CD4-positive, alpha-beta memory T cell (primary cell): ENCODE measurements around the gene WDR59. TPM values are rescaled to one million over a fixed set of nuclear protein-coding genes. Genes with fewer than 3 reads are reported as not detected.

Experiments used
- CTCF ChIA-PET: fragments of 350-600 bp; sonication (Branson Sonifier 250); formaldehyde crosslinking; loops from one replicate; lab custom pipeline; 2021; ENCODE audit warnings: inconsistent platforms; ENCODE audit not compliant: partially characterized antibody; lab: Charles Lee
- POLR2A ChIA-PET: fragments of 350-600 bp; sonication (Branson Sonifier 250); formaldehyde crosslinking; loops from one replicate; lab custom pipeline; 2021; ENCODE audit not compliant: partially characterized antibody; lab: Charles Lee
- DNase-seq, 5 donors: peaks; one replicate each; pipeline versions ENCODE4 v3.0.0 to v3.0.0-alpha.2; 2020 to 2022; ENCODE audit warnings: mixed read lengths in 1 of 5
- H3K27ac ChIP-seq: one replicate; pipeline ENCODE4 v1.7.0; 2013; ENCODE audit warnings: low read depth, low read length
- H3K27me3 ChIP-seq: 2 replicates; pipeline ENCODE4 v1.7.0; 2013; ENCODE audit warnings: mild to moderate bottlenecking, low read length, moderate library complexity; ENCODE audit not compliant: insufficient read depth
- H3K36me3 ChIP-seq: 2 replicates; pipeline ENCODE4 v1.7.0; 2013; ENCODE audit warnings: mild to moderate bottlenecking, low read length, moderate library complexity; ENCODE audit not compliant: insufficient read depth
- H3K4me1 ChIP-seq: 2 replicates; pipeline ENCODE4 v1.7.0; 2013; ENCODE audit warnings: mild to moderate bottlenecking, low read length, moderate library complexity; ENCODE audit not compliant: insufficient read depth
- H3K4me3 ChIP-seq, 2 donors: one replicate each; pipeline ENCODE4 v1.7.0; 2013; ENCODE audit warnings: low read length in 2 of 2, mild to moderate bottlenecking in 1 of 2
- H3K9me3 ChIP-seq, 2 donors: one replicate each; pipeline ENCODE4 v1.7.0; 2013; ENCODE audit warnings: low read length in 2 of 2, control low read depth in 1 of 2; ENCODE audit not compliant: control insufficient read depth in 1 of 2
- H3K27ac Mint-ChIP-seq, 7 donors: one replicate each; pipeline ENCODE4 v1.8.0; 2020 to 2021; ENCODE audit warnings: mixed read lengths in 7 of 7, mild to moderate bottlenecking in 6 of 7, inconsistent platforms in 3 of 7, moderate library complexity in 3 of 7
- H3K27me3 Mint-ChIP-seq, 2 donors: one replicate each; pipeline ENCODE4 v1.8.0; 2020 to 2021; ENCODE audit warnings: mixed read lengths in 2 of 2
- H3K36me3 Mint-ChIP-seq, 2 donors: one replicate each; pipeline ENCODE4 v1.8.0; 2020 to 2021; ENCODE audit warnings: mixed read lengths in 2 of 2, inconsistent platforms in 1 of 2, mild to moderate bottlenecking in 1 of 2
- H3K4me1 Mint-ChIP-seq, 4 donors: one replicate each; pipeline ENCODE4 v1.8.0; 2020 to 2021; ENCODE audit warnings: mixed read lengths in 4 of 4, mild to moderate bottlenecking in 1 of 4
- H3K4me3 Mint-ChIP-seq, 8 donors: one replicate each; pipeline ENCODE4 v1.8.0; 2020 to 2021; ENCODE audit warnings: mixed read lengths in 8 of 8, mild to moderate bottlenecking in 7 of 8, moderate library complexity in 6 of 8, inconsistent platforms in 3 of 8
- H3K9me3 Mint-ChIP-seq, 8 donors: one replicate each; pipeline ENCODE4 v1.8.0; 2020 to 2021; ENCODE audit warnings: mixed read lengths in 8 of 8, mild to moderate bottlenecking in 5 of 8, inconsistent platforms in 3 of 8, moderate library complexity in 1 of 8
- intact Hi-C: fragments of 100-400 bp; cut with micrococcal nuclease; formaldehyde crosslinking; loops from one replicate; pipeline ENCODE4 v1.15.1; 2023
- polyA plus RNA-seq, 2 donors: library from polyadenylated mRNA; unstranded; fragments of 300-500 nt; fragmentation: Illumina TruSeq; gene quantifications; one replicate each; pipeline ENCODE4 v1.2.3, GENCODE V29; 2021
- total RNA-seq, 2 experiments: library from RNA; stranded (reverse); gene quantifications; one replicate each; pipeline ENCODE4 v1.2.3, GENCODE V29; 2021

WDR59 gene
- total and polyA plus RNA-seq, 4 experiments from 2014 or later, result 11.0 to 127 (median 68.2) TPM

- peaks cover 29% of the 10 kb centered on the region for H3K36me3 ChIP-seq
- intact Hi-C loops, result no loop called here
- Mint-ChIP-seq H3K4me1 (peaks cover 8 to 26% (median 17%) of the 10 kb centered on the region in 4 donors), H3K27ac (peak overlapping the region in 4 of 7 donors; percentile 55 to 81 (median 60)), H3K9me3 (peaks cover 0 to 5% (median 0%) of the 10 kb centered on the region in 8 donors), H3K4me3 (no peak overlapping the region), H3K27me3 (no peaks in the 10 kb centered on the region), H3K36me3 (peaks cover 74 to 84% of the 10 kb centered on the region in 2 donors)
- DNase-seq, result no peak
- H3K27ac ChIP-seq, result no peak overlapping the region
- H3K27me3 ChIP-seq, result no peaks in the 10 kb centered on the region
- ChIA-PET POLR2A (no interaction called here), CTCF (interaction anchor here (0.9 to 1.4 kb wide), 2 partner anchors 30 to 35 kb away, joined by 3 to 7 read pairs; no protein-coding TSS in a partner anchor)
- H3K4me3 ChIP-seq, result no peak overlapping the region
- H3K9me3 ChIP-seq, result no peaks in the 10 kb centered on the region
- H3K4me1 ChIP-seq, result peaks cover 12% of the 10 kb centered on the region
Observed at GRCh38 chr16:74892574-74893461, 92.1 kb downstream of the WDR59 start.

GRCh38 chr16:74888888-74889287 lies 96.0 kb downstream of the WDR59 start:
- Histone ChIP-seq H3K27ac (peak overlapping the region; percentile 58), H3K9me3 (no peaks in the 10 kb centered on the region), H3K36me3 (peaks cover 52% of the 10 kb centered on the region), H3K4me1 (peaks cover 19% of the 10 kb centered on the region), H3K27me3 (no peaks in the 10 kb centered on the region), H3K4me3 (no peak overlapping the region)
- intact Hi-C loops, result no loop called here
- peaks cover 67 to 86% of the 10 kb centered on the region in 2 donors for H3K36me3 Mint-ChIP-seq
- ChIA-PET POLR2A (interaction anchor here (1.2 to 2.5 kb wide), 2 partner anchors 14 to 96 kb away, joined by 4 to 8 read pairs; partner anchors contain the start of gene WDR59), CTCF (interaction anchor here (1.2 to 2.4 kb wide), 3 partner anchors 26 to 222 kb away, joined by 3 to 7 read pairs (median 3); no protein-coding TSS in a partner anchor)
- H3K27me3 Mint-ChIP-seq, result no peaks in the 10 kb centered on the region
- peak; percentile 8 to 44 (median 22) for DNase-seq
- H3K4me3 Mint-ChIP-seq, result peak overlapping the region in 7 of 8 donors; percentile 35 to 80 (median 71)
- peak overlapping the region; percentile 85 to 96 (median 95) for H3K27ac Mint-ChIP-seq
- peaks cover 0 to 5% (median 0%) of the 10 kb centered on the region in 8 donors for H3K9me3 Mint-ChIP-seq
- peaks cover 12 to 35% (median 20%) of the 10 kb centered on the region in 4 donors for H3K4me1 Mint-ChIP-seq

GRCh38 chr16:74888232-74888862 lies 96.6 kb downstream of the WDR59 start:
- DNase-seq, result peak; percentile 47 to 65 (median 60)
- ChIA-PET CTCF (interaction anchor here (1.2 to 2.4 kb wide), 2 partner anchors 26 to 223 kb away, joined by 3 to 7 read pairs; no protein-coding TSS in a partner anchor), POLR2A (interaction anchor here (1.2 to 2.5 kb wide), 2 partner anchors 14 to 97 kb away, joined by 4 to 8 read pairs; partner anchors contain the start of gene WDR59)
- intact Hi-C loops, result no loop called here
- peaks cover 67 to 86% of the 10 kb centered on the region in 2 donors for H3K36me3 Mint-ChIP-seq
- Histone ChIP-seq H3K27me3 (no peaks in the 10 kb centered on the region), H3K4me3 (no peak overlapping the region), H3K9me3 (no peaks in the 10 kb centered on the region), H3K4me1 (peaks cover 19% of the 10 kb centered on the region), H3K27ac (peak overlapping the region; percentile 58), H3K36me3 (peaks cover 52% of the 10 kb centered on the region)
- H3K9me3 Mint-ChIP-seq, result peaks cover 0 to 5% (median 0%) of the 10 kb centered on the region in 8 donors
- H3K27ac Mint-ChIP-seq, result peak overlapping the region; percentile 85 to 96 (median 95)
- H3K4me3 Mint-ChIP-seq, result peak overlapping the region in 7 of 8 donors; percentile 64 to 80 (median 71)
- H3K27me3 Mint-ChIP-seq, result no peaks in the 10 kb centered on the region
- H3K4me1 Mint-ChIP-seq, result peaks cover 12 to 40% (median 20%) of the 10 kb centered on the region in 4 donors

DNA sequence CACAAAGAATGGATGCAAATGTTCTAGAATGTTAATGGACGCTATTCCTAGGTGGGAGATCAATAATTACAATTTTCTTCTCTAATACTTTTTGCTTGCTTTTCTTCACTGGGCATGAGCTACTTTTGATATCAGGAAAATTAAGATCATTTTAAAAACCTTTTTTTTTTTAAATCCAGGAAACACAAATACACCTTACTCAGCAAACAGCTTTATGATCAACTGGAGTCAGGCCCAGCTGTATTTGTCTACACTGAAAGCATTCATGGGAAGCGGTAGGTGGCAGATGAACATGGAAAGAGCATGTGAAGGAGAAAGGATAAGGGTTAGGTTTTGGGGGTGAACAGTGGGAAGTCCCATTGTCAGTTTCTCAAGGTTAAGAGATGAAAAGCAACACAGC lies 97.8 kb downstream of the WDR59 start:
- DNase-seq, result no peak
- peaks cover 19% of the 10 kb centered on the region for H3K4me1 ChIP-seq
- H3K4me3 ChIP-seq, result no peak overlapping the region
- peaks cover 12 to 37% (median 20%) of the 10 kb centered on the region in 4 donors for H3K4me1 Mint-ChIP-seq
- no peaks in the 10 kb centered on the region for H3K27me3 Mint-ChIP-seq
- no peaks in the 10 kb centered on the region for H3K27me3 ChIP-seq
- H3K27ac ChIP-seq, result no peak overlapping the region
- peaks cover 46% of the 10 kb centered on the region for H3K36me3 ChIP-seq
- ChIA-PET POLR2A (interaction anchor here (1.1 kb wide), 1 partner anchor 10 kb away, joined by 3 read pairs; no protein-coding TSS in a partner anchor), CTCF (interaction anchor here (1.0 to 2.6 kb wide), 2 partner anchors 23 to 25 kb away, joined by 3 to 8 read pairs; no protein-coding TSS in a partner anchor)
- intact Hi-C loops, result no loop called here
- H3K27ac Mint-ChIP-seq, result peak overlapping the region in 6 of 7 donors; percentile 29 to 92 (median 80)
- H3K9me3 Mint-ChIP-seq, result peaks cover 0 to 5% (median 0%) of the 10 kb centered on the region in 8 donors
- no peaks in the 10 kb centered on the region for H3K9me3 ChIP-seq
- peak overlapping the region in 3 of 8 donors; percentile 17 to 48 (median 35) for H3K4me3 Mint-ChIP-seq
- H3K36me3 Mint-ChIP-seq, result peaks cover 60 to 77% of the 10 kb centered on the region in 2 donors

- Histone ChIP-seq H3K36me3 (peaks cover 19% of the 10 kb centered on the region), H3K4me3 (no peak overlapping the region), H3K9me3 (no peaks in the 10 kb centered on the region), H3K27ac (no peak overlapping the region), H3K27me3 (no peaks in the 10 kb centered on the region), H3K4me1 (peaks cover 4% of the 10 kb centered on the region)
- POLR2A ChIA-PET, result interaction anchor here (0.7 kb wide), 1 partner anchor 9 kb away, joined by 3 read pairs; no protein-coding TSS in a partner anchor
- no peak for DNase-seq
- CTCF ChIA-PET, result no interaction called here
- no peaks in the 10 kb centered on the region for H3K27me3 Mint-ChIP-seq
- H3K36me3 Mint-ChIP-seq, result peaks cover 49 to 59% of the 10 kb centered on the region in 2 donors
- H3K4me1 Mint-ChIP-seq, result peaks cover 5 to 16% (median 9%) of the 10 kb centered on the region in 4 donors
- peak overlapping the region in 1 of 7 donors; percentile 59 for H3K27ac Mint-ChIP-seq
- H3K9me3 Mint-ChIP-seq, result peaks cover 0 to 1% (median 0%) of the 10 kb centered on the region in 8 donors
- intact Hi-C loops, result no loop called here
- H3K4me3 Mint-ChIP-seq, result no peak overlapping the region
Observed at GRCh38 chr16:74877706-74878105, 107.2 kb downstream of the WDR59 start.

GRCh38 chr16:74874912-74875546 lies 109.9 kb downstream of the WDR59 start:
- intact Hi-C loops, result no loop called here
- no peak for DNase-seq
- Histone ChIP-seq H3K27me3 (no peaks in the 10 kb centered on the region), H3K9me3 (no peaks in the 10 kb centered on the region), H3K4me1 (peaks cover 4% of the 10 kb centered on the region), H3K27ac (no peak overlapping the region), H3K36me3 (peaks cover 13% of the 10 kb centered on the region), H3K4me3 (no peak overlapping the region)
- no peaks in the 10 kb centered on the region for H3K27me3 Mint-ChIP-seq
- ChIA-PET CTCF (no interaction called here), POLR2A (interaction anchor here (1.4 kb wide), 1 partner anchor 14 kb away, joined by 4 read pairs; no protein-coding TSS in a partner anchor)
- H3K36me3 Mint-ChIP-seq, result peaks cover 43 to 49% of the 10 kb centered on the region in 2 donors
- peak overlapping the region in 4 of 7 donors; percentile 26 to 80 (median 64) for H3K27ac Mint-ChIP-seq
- peaks cover 0 to 1% (median 0%) of the 10 kb centered on the region in 8 donors for H3K9me3 Mint-ChIP-seq
- peaks cover 3 to 16% (median 8%) of the 10 kb centered on the region in 4 donors for H3K4me1 Mint-ChIP-seq
- no peak overlapping the region for H3K4me3 Mint-ChIP-seq
